ENCODE measurements around the gene GFRAL.

GRCh38 chr6:55397986-55398385 lies 70.7 kb downstream of the GFRAL start:
- TF ChIP-seq CTCF (IDR thresholded peaks at IDR 0.05) (no peak), POLR2A (IDR thresholded peaks at IDR 0.05) (no peak)
